ENCODE data around the gene PRXL2B. TPM values are rescaled to one million over a fixed set of nuclear protein-coding genes. Genes with fewer than 3 reads are reported as not detected.

The PRXL2B gene
- total RNA-seq, 1 donor from 2014 or later, result 8.2 TPM

DNA sequence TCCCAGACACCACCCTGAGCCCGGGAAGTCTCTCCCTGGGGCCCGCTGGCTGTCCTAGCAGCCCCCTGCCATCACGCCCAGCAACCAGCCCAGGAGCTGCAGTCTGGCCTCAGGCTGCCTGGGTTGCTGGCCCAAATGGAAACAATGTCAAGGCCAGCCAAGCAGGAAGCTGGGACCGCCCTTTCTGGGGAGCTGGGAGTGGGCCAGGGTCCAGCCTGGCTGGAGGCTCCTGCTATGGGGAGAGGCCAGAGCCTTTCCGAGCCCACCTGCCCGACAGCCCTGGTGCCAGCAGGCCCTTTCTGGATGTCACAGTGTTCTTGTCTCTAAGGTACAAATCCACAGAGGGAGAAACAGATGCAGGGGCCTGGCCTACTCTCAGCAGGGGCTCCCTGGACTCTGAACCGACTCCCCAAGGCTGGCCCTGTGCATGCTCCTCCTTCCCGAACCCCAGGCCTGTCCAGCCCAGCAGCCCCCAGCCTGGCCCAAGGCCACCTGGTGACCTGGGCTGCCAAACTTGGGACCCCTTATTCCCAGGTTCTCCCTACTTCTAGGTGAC, 47.4 kb downstream of the PRXL2B start:
- intact Hi-C loops (cut with micrococcal nuclease), result no loop called here
- peaks cover 61% of the 10 kb centered on the region for H3K27me3 ChIP-seq (ENCODE audit: low read depth)

GRCh38 chr1:2635361-2636010, 48.9 kb downstream of the PRXL2B start:
- intact Hi-C loops (cut with micrococcal nuclease), result no loop called here
- Histone ChIP-seq H3K27me3 (ENCODE audit: low read depth) (peaks cover 46% of the 10 kb centered on the region), H3K36me3 (no peaks in the 10 kb centered on the region), H3K27ac (replicated peaks) (no peak overlapping the region), H3K4me1 (no peaks in the 10 kb centered on the region), H3K9me3 (replicated peaks) (peaks cover 13% of the 10 kb centered on the region), H3K4me3 (no peak overlapping the region)
- DNase-seq, result no peak
- no peak for TF ChIP-seq CTCF (IDR thresholded peaks at IDR 0.05; ENCODE audit: borderline replicate concordance)

More for the DNA sequence above, 47.4 kb downstream of the PRXL2B start:
- no peak for DNase-seq
- no peak overlapping the region for H3K27ac ChIP-seq (replicated peaks)
- H3K4me3 ChIP-seq, result no peak overlapping the region
- no peaks in the 10 kb centered on the region for H3K36me3 ChIP-seq
- H3K9me3 ChIP-seq (replicated peaks), result peaks cover 13% of the 10 kb centered on the region
- peaks cover 2% of the 10 kb centered on the region for H3K4me1 ChIP-seq
- no peak for TF ChIP-seq CTCF (IDR thresholded peaks at IDR 0.05; ENCODE audit: borderline replicate concordance)

- intact Hi-C loops (cut with micrococcal nuclease), result no loop called here
- Histone ChIP-seq H3K36me3 (no peaks in the 10 kb centered on the region), H3K4me3 (no peak overlapping the region), H3K4me1 (peaks cover 5% of the 10 kb centered on the region), H3K9me3 (replicated peaks) (peaks cover 13% of the 10 kb centered on the region), H3K27ac (replicated peaks) (no peak overlapping the region), H3K27me3 (ENCODE audit: low read depth) (peaks cover 34% of the 10 kb centered on the region)
- no peak for TF ChIP-seq CTCF (IDR thresholded peaks at IDR 0.05; ENCODE audit: borderline replicate concordance)
- DNase-seq, result no peak
Observed at GRCh38 chr1:2636733-2637132, 50.2 kb downstream of the PRXL2B start.

GRCh38 chr1:2637442-2638145, 51.0 kb downstream of the PRXL2B start:
- Histone ChIP-seq H3K27ac (replicated peaks) (no peak overlapping the region), H3K4me3 (no peak overlapping the region), H3K27me3 (ENCODE audit: low read depth) (peaks cover 25% of the 10 kb centered on the region), H3K9me3 (replicated peaks) (peaks cover 13% of the 10 kb centered on the region), H3K36me3 (no peaks in the 10 kb centered on the region), H3K4me1 (peaks cover 14% of the 10 kb centered on the region)
- intact Hi-C loops (cut with micrococcal nuclease), result no loop called here
- TF ChIP-seq CTCF (IDR thresholded peaks at IDR 0.05; ENCODE audit: borderline replicate concordance), result no peak
- DNase-seq, result no peak

DNA sequence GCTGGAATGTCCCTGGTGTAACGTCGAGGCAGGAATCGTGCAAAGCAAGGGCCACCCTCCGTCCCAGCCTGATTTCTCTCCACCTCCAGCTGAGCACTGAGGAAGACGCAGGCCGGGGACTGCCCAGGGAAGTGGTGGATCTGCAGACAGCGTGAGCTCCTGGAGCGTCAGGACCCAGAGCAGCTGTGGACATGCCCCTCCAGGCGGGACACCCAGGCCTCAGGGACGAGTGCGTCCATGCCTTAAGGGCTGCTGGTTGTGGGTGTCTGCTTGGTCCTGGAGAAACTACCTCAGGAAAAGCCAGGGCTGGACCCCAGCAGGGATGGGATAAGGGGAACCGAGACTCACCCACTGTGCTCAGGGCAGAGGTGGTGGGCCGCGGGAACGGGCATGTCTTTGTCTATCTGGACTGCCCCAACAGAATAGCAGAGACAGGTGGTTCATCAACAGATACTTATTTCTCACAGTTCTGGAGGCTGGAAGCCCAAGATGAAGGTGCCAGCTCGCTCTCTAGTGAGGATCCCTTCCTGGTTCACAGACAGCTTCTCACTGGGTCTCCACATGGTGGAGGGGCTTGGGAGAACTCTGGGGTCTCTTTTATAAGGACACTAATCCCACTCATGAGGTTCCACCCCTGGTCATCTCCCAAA, 52.0 kb downstream of the PRXL2B start:
- peaks cover 15% of the 10 kb centered on the region for H3K27me3 ChIP-seq (ENCODE audit: low read depth)
- no peak overlapping the region for H3K4me3 ChIP-seq
- no peak for DNase-seq
- H3K9me3 ChIP-seq (replicated peaks), result peaks cover 13% of the 10 kb centered on the region
- H3K27ac ChIP-seq (replicated peaks), result no peak overlapping the region
- intact Hi-C loops (cut with micrococcal nuclease), result no loop called here
- H3K36me3 ChIP-seq, result no peaks in the 10 kb centered on the region
- H3K4me1 ChIP-seq, result peaks cover 23% of the 10 kb centered on the region
- TF ChIP-seq CTCF (IDR thresholded peaks at IDR 0.05; ENCODE audit: borderline replicate concordance), result no peak
